ENCODE results near the gene HKDC1.
A peak's percentile ranks its signal among the peaks of the same experiment; 100 is the strongest.

HKDC1 gene

GRCh38 chr10:69181433-69181832 is 38.7 kb upstream of the HKDC1 start:
- H3F3A ChIP-seq (ENCODE audit: low read depth): no peaks in the 10 kb centered on the region
- no peaks in the 10 kb centered on the region for H3K9me2 ChIP-seq (replicated peaks; ENCODE audit: low read depth, low read length)
- H3K27me3 ChIP-seq (ENCODE audit: insufficient read depth, low read length, poor library complexity, severe bottlenecking): no peaks in the 10 kb centered on the region
- TF ChIP-seq CTCF (conservative IDR thresholded peaks at IDR 0.05; ENCODE audit: low read length) (no peak), EZH2phosphoT487 (IDR thresholded peaks at IDR 0.05; ENCODE audit: borderline replicate concordance) (no peak)
- peaks cover 8% of the 10 kb centered on the region; the same call in 1 of the 2 replicates for H3K36me3 ChIP-seq (ENCODE audit: insufficient read depth, low read length)
- peak overlapping the region; percentile 89 for H3K4me2 ChIP-seq (ENCODE audit: low read depth, low read length, poor library complexity, severe bottlenecking)
- H3K4me1 ChIP-seq (ENCODE audit: insufficient read depth, low read length, poor library complexity, severe bottlenecking): peaks cover 14% of the 10 kb centered on the region
- no peaks in the 10 kb centered on the region for H3K9me3 ChIP-seq (ENCODE audit: insufficient read depth, low read depth, low read length)
- H3K4me3 ChIP-seq (ENCODE audit: low read length, poor library complexity, severe bottlenecking): peak overlapping the region; percentile 91
- peaks cover 48% of the 10 kb centered on the region for H3K79me2 ChIP-seq (ENCODE audit: insufficient read depth, low read length)
- H2AFZ ChIP-seq (ENCODE audit: low read length): no peak overlapping the region
- H3K9ac ChIP-seq (ENCODE audit: low read depth, low read length, poor library complexity, severe bottlenecking): peak overlapping the region; percentile 88
- peaks cover 15% of the 10 kb centered on the region for H4K20me1 ChIP-seq (ENCODE audit: insufficient read depth, low read length, poor library complexity, severe bottlenecking)

- Histone ChIP-seq H4K20me1 (ENCODE audit: insufficient read depth, low read length, poor library complexity, severe bottlenecking) (peaks cover 15% of the 10 kb centered on the region), H3K79me2 (ENCODE audit: insufficient read depth, low read length) (peaks cover 48% of the 10 kb centered on the region), H3K9ac (ENCODE audit: low read depth, low read length, poor library complexity, severe bottlenecking) (no peak overlapping the region), H3K9me3 (ENCODE audit: insufficient read depth, low read depth, low read length) (no peaks in the 10 kb centered on the region), H3K4me1 (ENCODE audit: insufficient read depth, low read length, poor library complexity, severe bottlenecking) (peaks cover 14% of the 10 kb centered on the region), H3K27me3 (ENCODE audit: insufficient read depth, low read length, poor library complexity, severe bottlenecking) (no peaks in the 10 kb centered on the region), H2AFZ (ENCODE audit: low read length) (no peak overlapping the region), H3K4me2 (ENCODE audit: low read depth, low read length, poor library complexity, severe bottlenecking) (peak overlapping the region; percentile 52), H3K4me3 (ENCODE audit: low read length, poor library complexity, severe bottlenecking) (peak overlapping the region; percentile 13), H3F3A (ENCODE audit: low read depth) (no peaks in the 10 kb centered on the region), H3K9me2 (replicated peaks; ENCODE audit: low read depth, low read length) (no peaks in the 10 kb centered on the region), H3K36me3 (ENCODE audit: insufficient read depth, low read length) (peaks cover 13% of the 10 kb centered on the region; the same call in 1 of the 2 replicates)
- no peak for TF ChIP-seq CTCF (conservative IDR thresholded peaks at IDR 0.05; ENCODE audit: low read length)
- TF ChIP-seq EZH2phosphoT487 (IDR thresholded peaks at IDR 0.05; ENCODE audit: borderline replicate concordance): no peak
Measured at GRCh38 chr10:69182005-69182404, 38.1 kb upstream of the HKDC1 start.

GRCh38 chr10:69186524-69186923 is 33.6 kb upstream of the HKDC1 start:
- H4K20me1 ChIP-seq (ENCODE audit: insufficient read depth, low read length, poor library complexity, severe bottlenecking): peaks cover 4% of the 10 kb centered on the region
- H3K4me1 ChIP-seq (ENCODE audit: insufficient read depth, low read length, poor library complexity, severe bottlenecking): peaks cover 9% of the 10 kb centered on the region
- H3K4me3 ChIP-seq (ENCODE audit: low read length, poor library complexity, severe bottlenecking): no peak overlapping the region
- H3K36me3 ChIP-seq (ENCODE audit: insufficient read depth, low read length): peaks cover 52% of the 10 kb centered on the region; the same call in 1 of the 2 replicates
- H3K79me2 ChIP-seq (ENCODE audit: insufficient read depth, low read length): peaks cover 38% of the 10 kb centered on the region
- TF ChIP-seq EZH2phosphoT487 (IDR thresholded peaks at IDR 0.05; ENCODE audit: borderline replicate concordance): no peak
- TF ChIP-seq CTCF (conservative IDR thresholded peaks at IDR 0.05; ENCODE audit: low read length): no peak
- H3K4me2 ChIP-seq (ENCODE audit: low read depth, low read length, poor library complexity, severe bottlenecking): no peak overlapping the region
- H3K9me2 ChIP-seq (replicated peaks; ENCODE audit: low read depth, low read length): no peaks in the 10 kb centered on the region
- H2AFZ ChIP-seq (ENCODE audit: low read length): no peak overlapping the region
- no peak overlapping the region for H3K9ac ChIP-seq (ENCODE audit: low read depth, low read length, poor library complexity, severe bottlenecking)
- H3K9me3 ChIP-seq (ENCODE audit: insufficient read depth, low read depth, low read length): no peaks in the 10 kb centered on the region
- H3K27me3 ChIP-seq (ENCODE audit: insufficient read depth, low read length, poor library complexity, severe bottlenecking): no peaks in the 10 kb centered on the region
- H3F3A ChIP-seq (ENCODE audit: low read depth): no peaks in the 10 kb centered on the region
